Measurements from ENCODE around the gene FICD.

DNA sequence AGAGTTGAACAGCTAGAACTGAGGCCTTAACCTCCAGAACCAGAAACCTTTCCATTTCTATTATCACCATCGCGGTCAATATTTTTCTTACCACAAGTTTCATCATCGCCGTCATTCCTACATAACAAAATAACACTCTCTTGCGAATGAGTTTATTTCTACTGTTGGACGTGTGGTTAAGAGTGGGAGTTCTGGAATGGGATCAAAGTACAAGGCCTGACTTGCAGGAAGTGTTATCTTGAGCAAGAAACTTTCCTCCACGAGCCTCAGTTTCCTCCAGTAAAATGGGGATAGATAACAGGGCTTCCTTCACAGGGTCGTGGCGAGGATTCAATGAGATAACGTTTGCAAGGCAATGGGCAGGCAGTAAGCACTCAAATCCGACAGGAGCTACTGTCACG, 45.2 kb downstream of the FICD start:
- TF ChIP-seq CTCF (conservative IDR thresholded peaks at IDR 0.05) (no peak), ZFX (IDR thresholded peaks at IDR 0.05) (no peak)

All from C4-2B (cell line).